Panc1 (cell line): ENCODE data around the gene PEPD.

Experiments
- POLR2AphosphoS5 ChIP-seq: IDR thresholded peaks from 2 replicates; pipeline ENCODE4 v1.6.1; 2012; ENCODE audit warnings: mild to moderate bottlenecking, low read depth, low read length, moderate library complexity
- TCF7L2 ChIP-seq: IDR thresholded peaks from 2 replicates; pipeline ENCODE4 v1.6.1; 2011; ENCODE audit warnings: mild to moderate bottlenecking, low read depth, low read length, inconsistent platforms
- TF ChIP-seq, protein P1 (sequence below): fragments of 450-650 bp; IDR thresholded peaks from 2 replicates; pipeline ENCODE4 v1.5.1; 2017; ENCODE audit warnings: mild to moderate bottlenecking
- TF ChIP-seq, protein P2 (sequence below), 2 experiments: IDR thresholded peaks; 2 replicates each; pipeline ENCODE4 v1.6.1; 2011 to 2012; ENCODE audit warnings: low read depth in 2 of 2, control low read depth in 1 of 2, low read length in 1 of 2, mild to moderate bottlenecking in 1 of 2, moderate library complexity in 1 of 2; ENCODE audit not compliant: insufficient read depth in 1 of 2

DNA sequence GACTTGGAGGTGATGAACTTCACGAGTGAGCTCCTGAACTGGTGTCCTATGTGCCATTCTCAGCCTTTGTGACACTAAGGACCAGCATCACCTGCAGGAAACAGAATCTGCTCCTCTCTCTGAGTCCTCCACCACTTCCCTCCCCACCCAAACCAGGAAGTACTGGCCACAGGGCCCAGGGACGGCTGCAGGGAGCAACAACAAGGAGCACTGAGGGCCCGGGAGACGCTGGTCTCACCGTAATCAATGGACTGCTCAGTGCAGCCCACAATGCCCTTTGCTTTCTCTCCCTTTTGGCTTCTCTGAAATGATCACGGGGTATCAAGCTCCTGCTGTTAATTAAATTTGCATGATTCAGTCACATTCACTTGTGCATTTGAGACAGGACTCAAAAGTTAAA lies 18.6 kb downstream of the PEPD start:
- TF ChIP-seq, protein P1, sequence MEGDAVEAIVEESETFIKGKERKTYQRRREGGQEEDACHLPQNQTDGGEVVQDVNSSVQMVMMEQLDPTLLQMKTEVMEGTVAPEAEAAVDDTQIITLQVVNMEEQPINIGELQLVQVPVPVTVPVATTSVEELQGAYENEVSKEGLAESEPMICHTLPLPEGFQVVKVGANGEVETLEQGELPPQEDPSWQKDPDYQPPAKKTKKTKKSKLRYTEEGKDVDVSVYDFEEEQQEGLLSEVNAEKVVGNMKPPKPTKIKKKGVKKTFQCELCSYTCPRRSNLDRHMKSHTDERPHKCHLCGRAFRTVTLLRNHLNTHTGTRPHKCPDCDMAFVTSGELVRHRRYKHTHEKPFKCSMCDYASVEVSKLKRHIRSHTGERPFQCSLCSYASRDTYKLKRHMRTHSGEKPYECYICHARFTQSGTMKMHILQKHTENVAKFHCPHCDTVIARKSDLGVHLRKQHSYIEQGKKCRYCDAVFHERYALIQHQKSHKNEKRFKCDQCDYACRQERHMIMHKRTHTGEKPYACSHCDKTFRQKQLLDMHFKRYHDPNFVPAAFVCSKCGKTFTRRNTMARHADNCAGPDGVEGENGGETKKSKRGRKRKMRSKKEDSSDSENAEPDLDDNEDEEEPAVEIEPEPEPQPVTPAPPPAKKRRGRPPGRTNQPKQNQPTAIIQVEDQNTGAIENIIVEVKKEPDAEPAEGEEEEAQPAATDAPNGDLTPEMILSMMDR: no peak
- TF ChIP-seq, protein P2, sequence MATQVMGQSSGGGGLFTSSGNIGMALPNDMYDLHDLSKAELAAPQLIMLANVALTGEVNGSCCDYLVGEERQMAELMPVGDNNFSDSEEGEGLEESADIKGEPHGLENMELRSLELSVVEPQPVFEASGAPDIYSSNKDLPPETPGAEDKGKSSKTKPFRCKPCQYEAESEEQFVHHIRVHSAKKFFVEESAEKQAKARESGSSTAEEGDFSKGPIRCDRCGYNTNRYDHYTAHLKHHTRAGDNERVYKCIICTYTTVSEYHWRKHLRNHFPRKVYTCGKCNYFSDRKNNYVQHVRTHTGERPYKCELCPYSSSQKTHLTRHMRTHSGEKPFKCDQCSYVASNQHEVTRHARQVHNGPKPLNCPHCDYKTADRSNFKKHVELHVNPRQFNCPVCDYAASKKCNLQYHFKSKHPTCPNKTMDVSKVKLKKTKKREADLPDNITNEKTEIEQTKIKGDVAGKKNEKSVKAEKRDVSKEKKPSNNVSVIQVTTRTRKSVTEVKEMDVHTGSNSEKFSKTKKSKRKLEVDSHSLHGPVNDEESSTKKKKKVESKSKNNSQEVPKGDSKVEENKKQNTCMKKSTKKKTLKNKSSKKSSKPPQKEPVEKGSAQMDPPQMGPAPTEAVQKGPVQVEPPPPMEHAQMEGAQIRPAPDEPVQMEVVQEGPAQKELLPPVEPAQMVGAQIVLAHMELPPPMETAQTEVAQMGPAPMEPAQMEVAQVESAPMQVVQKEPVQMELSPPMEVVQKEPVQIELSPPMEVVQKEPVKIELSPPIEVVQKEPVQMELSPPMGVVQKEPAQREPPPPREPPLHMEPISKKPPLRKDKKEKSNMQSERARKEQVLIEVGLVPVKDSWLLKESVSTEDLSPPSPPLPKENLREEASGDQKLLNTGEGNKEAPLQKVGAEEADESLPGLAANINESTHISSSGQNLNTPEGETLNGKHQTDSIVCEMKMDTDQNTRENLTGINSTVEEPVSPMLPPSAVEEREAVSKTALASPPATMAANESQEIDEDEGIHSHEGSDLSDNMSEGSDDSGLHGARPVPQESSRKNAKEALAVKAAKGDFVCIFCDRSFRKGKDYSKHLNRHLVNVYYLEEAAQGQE (IDR thresholded peaks at IDR 0.05; ENCODE audit: insufficient read depth in 1 of 2, low read depth in 2 of 2, low read length in 1 of 2): no peak
- TF ChIP-seq POLR2AphosphoS5: no peak
- no peak for TF ChIP-seq TCF7L2
